Measurements from ENCODE around the gene DNAH3. TPM values are rescaled to one million over a fixed set of nuclear protein-coding genes. Genes with fewer than 3 reads are reported as not detected.

DNAH3 gene
- total and polyA plus RNA-seq, 2 of the 8 experiments (the other 6 are each of a cell fraction or from before 2014, with no cell fraction given) = 0.57 to 0.71 TPM

- H2BK120ac ChIP-seq (replicated peaks; ENCODE audit: low read depth, low read length) = no peak overlapping the region
- WGBS, 2 experiments (ENCODE audit: extremely low coverage in 1 of 2, insufficient coverage in 1 of 2, insufficient read length in 1 of 2, insufficient replicate concordance in 2 of 2, low coverage in 1 of 2, low lambda C conversion rate in 2 of 2, missing lambda C conversion rate in 1 of 2) = 82% methylated on average over 5 of the region's 5 CpGs; no CpG with 5 or more reads in 1 of the 2 experiments
- no peak overlapping the region for H2AFZ ChIP-seq (ENCODE audit: low read length)
- no peaks in the 10 kb centered on the region for H3K79me2 ChIP-seq (ENCODE audit: control insufficient read depth in 1 of 2, insufficient read depth in 2 of 2, low read length in 2 of 2)
- H4K20me1 ChIP-seq (replicated peaks in 1 of 2; ENCODE audit: control insufficient read depth in 1 of 2, insufficient read depth in 2 of 2, low read length in 2 of 2) = no peaks in the 10 kb centered on the region
- H3K4me1 ChIP-seq (replicated peaks in 1 of 4; ENCODE audit: control insufficient read depth in 3 of 4, insufficient read depth in 4 of 4, low read length in 3 of 4) = no peaks in the 10 kb centered on the region
- no peak overlapping the region for H2AK5ac ChIP-seq (ENCODE audit: low read depth, low read length)
- H2BK5ac ChIP-seq (ENCODE audit: low read depth, low read length) = no peak overlapping the region
- no peaks in the 10 kb centered on the region for H3K27me3 ChIP-seq (replicated peaks in 1 of 4; ENCODE audit: control insufficient read depth in 3 of 4, extremely low read depth in 1 of 4, insufficient read depth in 3 of 4, low read length in 3 of 4)
- no peak overlapping the region for H3K27ac ChIP-seq (ENCODE audit: low read depth, low read length)
- no peak overlapping the region for H4K5ac ChIP-seq (ENCODE audit: insufficient read length, low read depth, low read length)
- no peak overlapping the region for H3K4me3 ChIP-seq (ENCODE audit: extremely low read depth in 1 of 4, insufficient read depth in 2 of 4, low read depth in 3 of 4, low read length in 4 of 4)
- no peak overlapping the region for H3K14ac ChIP-seq (ENCODE audit: insufficient read length)
- no peaks in the 10 kb centered on the region for H3K36me3 ChIP-seq (ENCODE audit: control insufficient read depth in 2 of 4, insufficient read depth in 4 of 4, low read length in 3 of 4)
- no peak overlapping the region for H3K23ac ChIP-seq (ENCODE audit: insufficient read length)
- no peak overlapping the region for H3K4me2 ChIP-seq (ENCODE audit: insufficient read depth in 1 of 2, low read depth in 2 of 2, low read length in 2 of 2)
- no peak overlapping the region for H3K56ac ChIP-seq (replicated peaks; ENCODE audit: insufficient read length, low read depth, low read length)
- H4K91ac ChIP-seq (replicated peaks; ENCODE audit: insufficient read length, low read length) = no peak overlapping the region
- ChIA-PET POLR2A (ENCODE audit: partially characterized antibody) (interaction anchor here (1.5 kb wide), 1 partner anchor 17 kb away, joined by 4 read pairs; no protein-coding TSS in a partner anchor), CTCF (ENCODE audit: partially characterized antibody) (interaction anchor here (0.6 to 1.1 kb wide), 4 partner anchors 12 to 271 kb away, joined by 3 to 7 read pairs (median 4); no protein-coding TSS in a partner anchor)
- H2BK20ac ChIP-seq (ENCODE audit: low read length) = no peak overlapping the region
- H3K4ac ChIP-seq (replicated peaks; ENCODE audit: insufficient read length, low read depth, low read length) = no peak overlapping the region
- no peak overlapping the region for H2BK15ac ChIP-seq (ENCODE audit: low read length)
- H3K9ac ChIP-seq (replicated peaks in 1 of 4; ENCODE audit: extremely low read depth in 1 of 4, low read depth in 3 of 4, low read length in 3 of 4) = no peak overlapping the region
- no peak for DNase-seq (ENCODE audit: low read depth in 1 of 2, low spot score in 2 of 2)
- no peaks in the 10 kb centered on the region for H3K79me1 ChIP-seq (ENCODE audit: low read depth, low read length)
- no peak overlapping the region for H2BK12ac ChIP-seq (ENCODE audit: low read depth, low read length)
- no peak overlapping the region for H4K8ac ChIP-seq (ENCODE audit: extremely low read depth, insufficient read depth, low read length)
- FAIRE-seq = no peak
- no peak overlapping the region for H3K18ac ChIP-seq (ENCODE audit: extremely low read depth, low read length)
- H3K23me2 ChIP-seq (ENCODE audit: low read depth, low read length) = no peaks in the 10 kb centered on the region
- no peaks in the 10 kb centered on the region; a peak in 1 of 4 replicates for H3K9me3 ChIP-seq (ENCODE audit: insufficient read depth in 2 of 2, low read depth in 1 of 2, low read length in 1 of 2)
- TF ChIP-seq HDAC6 (IDR thresholded peaks at IDR 0.05; ENCODE audit: low read depth, low read length) (no peak), CBX8 (IDR thresholded peaks at IDR 0.05; ENCODE audit: borderline replicate concordance, low read depth, low read length) (no peak), TAF1 (IDR thresholded peaks at IDR 0.05; ENCODE audit: low read depth, low read length) (no peak), CEBPB (IDR thresholded peaks at IDR 0.05; ENCODE audit: low read depth, low read length) (no peak), CHD2 (IDR thresholded peaks at IDR 0.05; ENCODE audit: low read length) (no peak), BCL11A (IDR thresholded peaks at IDR 0.05; ENCODE audit: low read depth in 2 of 2, low read length in 2 of 2) (no peak), E2F6 (IDR thresholded peaks at IDR 0.05) (no peak), YY1 (IDR thresholded peaks at IDR 0.05; ENCODE audit: low read depth, low read length) (no peak), EGR1 (IDR thresholded peaks at IDR 0.05; ENCODE audit: borderline replicate concordance, low read depth, low read length) (no peak), CTBP2 (IDR thresholded peaks at IDR 0.05; ENCODE audit: borderline replicate concordance, insufficient read depth, insufficient read length, low read length) (no peak), RNF2 (IDR thresholded peaks at IDR 0.05; ENCODE audit: borderline replicate concordance, low read depth, low read length, missing control alignments, poor library complexity, severe bottlenecking) (no peak), CBX5 (IDR thresholded peaks at IDR 0.05; ENCODE audit: low read depth, low read length) (no peak), POLR2AphosphoS5 (IDR thresholded peaks at IDR 0.05; ENCODE audit: low read depth, low read length) (no peak), MAFK (IDR thresholded peaks at IDR 0.05; ENCODE audit: low read depth, low read length) (no peak), SP1 (IDR thresholded peaks at IDR 0.05; ENCODE audit: low read depth, low read length) (no peak)
Observed at GRCh38 chr16:21145738-21146137, 4.9 kb downstream of the DNAH3 start.

Data from H1 (cell line).